Heart right ventricle (tissue), 16 donors: ENCODE data around the gene HEATR1. TPM values are rescaled to one million over a fixed set of nuclear protein-coding genes. Genes with fewer than 3 reads are reported as not detected.

Experiments
- ATAC-seq, 8 donors: fragments of 200-7000 bp; cut with Tn5 transposase; one replicate each; pipeline ENCODE4 v1.9.1; 2020; ENCODE audit warnings: mild to moderate bottlenecking in 8 of 8, moderate library complexity in 8 of 8, moderate number of reproducible peaks in 1 of 8
- DNase-seq, 2 donors: peaks; one replicate each; pipeline ENCODE4 v3.0.0-alpha.2; 2020
- H3K27ac ChIP-seq, 10 donors: fragments of 200-600 bp; sonication (generic) in 2 of 10; one replicate each; pipeline versions ENCODE4 v1.5.0 to v1.8.0; 2020 to 2022; ENCODE audit warnings: mild to moderate bottlenecking in 3 of 10
- H3K27me3 ChIP-seq, 7 donors: fragments of 200-600 bp; one replicate each; pipeline ENCODE4 v1.8.0; 2021 to 2022; ENCODE audit warnings: mild to moderate bottlenecking in 2 of 7
- H3K36me3 ChIP-seq, 9 donors: fragments of 200-600 bp; sonication (generic) in 1 of 9; one replicate each; pipeline versions ENCODE4 v1.5.0 to v1.8.0; 2020 to 2022; ENCODE audit warnings: mild to moderate bottlenecking in 2 of 9
- H3K4me1 ChIP-seq, 9 donors: fragments of 200-600 bp; sonication (generic) in 1 of 9; one replicate each; pipeline versions ENCODE4 v1.5.0 to v1.8.0; 2020 to 2022; ENCODE audit warnings: mild to moderate bottlenecking in 4 of 9
- H3K4me3 ChIP-seq, 10 donors: fragments of 200-600 bp; sonication (generic) in 2 of 10; one replicate each; pipeline versions ENCODE4 v1.5.0 to v1.8.0; 2020 to 2022; ENCODE audit warnings: mild to moderate bottlenecking in 7 of 10, moderate library complexity in 2 of 10
- H3K9me3 ChIP-seq, 11 donors: fragments of 200-600 bp in 10 of 11; sonication (generic) in 2 of 11; one replicate each; pipeline versions ENCODE4 v1.5.0 to v1.8.0; 2013 to 2022; ENCODE audit warnings: mild to moderate bottlenecking in 2 of 11, control low read depth in 1 of 11, moderate library complexity in 1 of 11
- CTCF ChIP-seq, 9 donors: fragments of 200-600 bp; sonication (generic) in 2 of 9; IDR thresholded peaks; one replicate each; pipeline versions ENCODE4 v1.5.0 to v1.8.0; 2021 to 2022; ENCODE audit warnings: antibody characterized with exemption in 9 of 9, mild to moderate bottlenecking in 5 of 9, moderate library complexity in 1 of 9
- WGBS, 2 donors: extraction: QIAGEN DNeasy Blood & Tissue Kit; methylation state at CpG; one replicate each; pipeline ENCODE4 v1.1.7; 2013; ENCODE audit warnings: inconsistent platforms in 1 of 2; 5-methylcytosine and 5-hydroxymethylcytosine counted together
- intact Hi-C, 10 donors: fragments of 100-400 bp; cut with DNase I; formaldehyde crosslinking; loops; one replicate each; pipeline versions ENCODE4 v1.11.1 to v1.14.2; 2022
- long read RNA-seq, 3 donors: library from polyadenylated mRNA; unstranded; transcript quantifications; one replicate each; pipeline ENCODE4 v2.0.0, GENCODE V29; 2020 to 2021
- polyA plus RNA-seq, 2 donors: library from polyadenylated mRNA; stranded (reverse); fragments of 200-250 nt; gene quantifications; one replicate each; pipeline ENCODE4 v1.2.3, GENCODE V29; 2013
- total RNA-seq, 10 donors: library from RNA; stranded (reverse); fragmentation: NEBNext Ultra II Directional in 3 of 10; extraction: Animal tissue kit (Norgen Biotek cat#: 25700) in 3 of 10; gene quantifications; one replicate each; pipeline versions ENCODE4 v1.2.1 to v1.2.4, GENCODE V29; 2021 to 2023
- donor health status: Arrhythmogenic right ventricular cardiomyopathy.
- donor health status: ischemic (EF 13 %, LVEDD 7.1; RV severe dilation, severe dysfunction).
- donor health status: healthy with polysubstance abuse.
- donor health status: DM: no; HTN: yes; CAD: no.
- donor health status: DM: no; HTN: no; CAD: no.
- donor health status: ischemic (EF 25% LVEDD 6.9; RV normal size, moderate dysfunction).
- donor health status: ischemic (EF 25% LVEDD 5.7; RV mildly dilated, moderate dysfunction).
- donor health status: healthy.
- donor health status: DM: yes; HTN: yes; CAD: no.
- donor health status: Ischemic cardiomyopathy.
- donor health status: ischemic (EF 35%, LVEDD 5.7; RV mildly dilated, moderate dysfunction).
- donor health status: nonischemic (EF 11% LVEDD 7.7; RV severe dilation, severe dysfunction).
- donor health status: DM: yes; HTN: yes; CAD: no.
- donor health status: PGD.
- donor health status: ischemic (EF 29% LVEDD 5.4; RV normal size, mild dysfunction).
- donor health status: nonischemic (EF 23%, LVEDD 6.1; RV moderate dilation, normal function).

Gene HEATR1, protein sequence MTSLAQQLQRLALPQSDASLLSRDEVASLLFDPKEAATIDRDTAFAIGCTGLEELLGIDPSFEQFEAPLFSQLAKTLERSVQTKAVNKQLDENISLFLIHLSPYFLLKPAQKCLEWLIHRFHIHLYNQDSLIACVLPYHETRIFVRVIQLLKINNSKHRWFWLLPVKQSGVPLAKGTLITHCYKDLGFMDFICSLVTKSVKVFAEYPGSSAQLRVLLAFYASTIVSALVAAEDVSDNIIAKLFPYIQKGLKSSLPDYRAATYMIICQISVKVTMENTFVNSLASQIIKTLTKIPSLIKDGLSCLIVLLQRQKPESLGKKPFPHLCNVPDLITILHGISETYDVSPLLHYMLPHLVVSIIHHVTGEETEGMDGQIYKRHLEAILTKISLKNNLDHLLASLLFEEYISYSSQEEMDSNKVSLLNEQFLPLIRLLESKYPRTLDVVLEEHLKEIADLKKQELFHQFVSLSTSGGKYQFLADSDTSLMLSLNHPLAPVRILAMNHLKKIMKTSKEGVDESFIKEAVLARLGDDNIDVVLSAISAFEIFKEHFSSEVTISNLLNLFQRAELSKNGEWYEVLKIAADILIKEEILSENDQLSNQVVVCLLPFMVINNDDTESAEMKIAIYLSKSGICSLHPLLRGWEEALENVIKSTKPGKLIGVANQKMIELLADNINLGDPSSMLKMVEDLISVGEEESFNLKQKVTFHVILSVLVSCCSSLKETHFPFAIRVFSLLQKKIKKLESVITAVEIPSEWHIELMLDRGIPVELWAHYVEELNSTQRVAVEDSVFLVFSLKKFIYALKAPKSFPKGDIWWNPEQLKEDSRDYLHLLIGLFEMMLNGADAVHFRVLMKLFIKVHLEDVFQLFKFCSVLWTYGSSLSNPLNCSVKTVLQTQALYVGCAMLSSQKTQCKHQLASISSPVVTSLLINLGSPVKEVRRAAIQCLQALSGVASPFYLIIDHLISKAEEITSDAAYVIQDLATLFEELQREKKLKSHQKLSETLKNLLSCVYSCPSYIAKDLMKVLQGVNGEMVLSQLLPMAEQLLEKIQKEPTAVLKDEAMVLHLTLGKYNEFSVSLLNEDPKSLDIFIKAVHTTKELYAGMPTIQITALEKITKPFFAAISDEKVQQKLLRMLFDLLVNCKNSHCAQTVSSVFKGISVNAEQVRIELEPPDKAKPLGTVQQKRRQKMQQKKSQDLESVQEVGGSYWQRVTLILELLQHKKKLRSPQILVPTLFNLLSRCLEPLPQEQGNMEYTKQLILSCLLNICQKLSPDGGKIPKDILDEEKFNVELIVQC (N-terminal part only)
- total RNA-seq: 10 to 100 TPM in 7 of 10 donors, 1 to 10 TPM in 3; 7.8 to 15.5 (median 10.8) TPM
- polyA plus RNA-seq: 1 to 10 TPM; 2.2 to 3.9 TPM
- long read RNA-seq, donor 1, full-length matches to known transcripts: 2 of 4 reads
- long read RNA-seq, donor 1, partial matches to known transcripts: 1 of 4 reads
- long read RNA-seq, donor 1, other reads (novel, unspliced or antisense): 1 of 4 reads
- long read RNA-seq, donor 2, full-length matches to known transcripts: 1 of 2 reads
- long read RNA-seq, donor 2, partial matches to known transcripts: 1 of 2 reads
- long read RNA-seq, donor 2, other reads (novel, unspliced or antisense): 0 of 2 reads
- long read RNA-seq, donor 3, full-length matches to known transcripts: 2 of 15 reads
- long read RNA-seq, donor 3, partial matches to known transcripts: 10 of 15 reads
- long read RNA-seq, donor 3, other reads (novel, unspliced or antisense): 3 of 15 reads

DNA sequence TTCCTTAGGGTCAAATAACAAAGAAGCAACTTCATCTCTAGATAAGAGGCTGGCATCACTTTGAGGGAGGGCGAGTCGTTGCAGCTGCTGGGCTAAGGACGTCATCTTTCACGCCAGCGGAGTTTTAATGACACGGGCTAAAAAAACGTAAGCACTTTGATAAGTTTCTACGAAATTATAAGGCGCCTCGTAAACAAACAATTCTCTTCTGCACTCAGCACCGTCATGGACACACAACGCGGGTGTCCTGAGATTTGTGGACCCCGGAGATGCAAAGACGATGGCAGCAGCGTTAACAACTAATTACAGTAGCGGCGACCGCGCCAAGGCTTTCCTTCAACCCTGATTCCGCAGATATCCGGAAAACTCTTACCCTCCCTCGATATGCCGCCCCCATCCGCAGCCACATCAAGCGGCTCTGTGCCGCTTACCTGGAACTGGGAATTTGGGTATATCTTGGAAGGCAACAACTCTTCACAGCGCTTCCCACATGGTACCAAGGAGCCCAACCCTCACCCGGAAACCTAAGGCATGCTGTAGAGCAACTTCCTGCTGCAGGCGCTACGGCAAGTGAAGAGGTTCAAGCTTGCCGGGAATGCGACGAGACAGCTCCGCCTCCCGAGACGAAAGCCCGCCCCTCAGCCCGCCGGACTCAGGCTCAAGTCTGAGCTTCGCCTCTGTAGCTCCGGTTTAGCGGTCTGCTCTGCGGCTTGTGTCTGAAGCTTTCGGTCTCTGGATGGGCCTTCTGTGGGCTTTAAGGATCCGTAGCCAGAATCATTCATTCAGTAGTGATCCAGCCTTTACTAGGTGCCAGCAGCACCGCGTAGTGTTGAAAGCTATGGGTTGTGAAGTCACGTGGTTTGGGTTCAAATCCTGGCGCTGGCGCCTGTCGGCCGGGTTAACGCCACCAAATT is at the start of gene HEATR1:
TSS of gene HEATR1 (minus strand) at position 526 of the 914 bp plus-strand sequence. CDS start at position 105, 421 bp downstream.
- TF ChIP-seq CTCF (IDR thresholded peaks at IDR 0.05): peak in 3 of 9 donors; percentile 12 to 16 (median 13)
- DNase-seq (peak; percentile 92 to 94), ATAC-seq (peak; percentile 94 to 99 (median 98))
- H3K4me1 ChIP-seq: peaks cover 0 to 23% (median 16%) of the 10 kb centered on the region in 9 donors
- intact Hi-C loops: loop anchor here in 5 of 10 donors (10.0 kb wide), 2 partner anchors 191 to 261 kb away; partner anchors contain the start of gene MTR (in 5 of the 5)
- H3K27ac ChIP-seq: peak within 1 kb of the TSS in 9 of 10 donors; percentile 51 to 89 (median 84)
- H3K4me3 ChIP-seq: peak within 1 kb of the TSS; percentile 55 to 88 (median 78)
- H3K9me3 ChIP-seq: no peaks in the 10 kb centered on the region
- H3K36me3 ChIP-seq: peaks cover 0 to 37% (median 3%) of the 10 kb centered on the region in 9 donors
- WGBS, 2 donors: 0 to 1% methylated on average over 54 of the region's 54 CpGs
- peaks cover 0 to 16% (median 6%) of the 10 kb centered on the region in 7 donors for H3K27me3 ChIP-seq

GRCh38 chr1:236645016-236645680 is 40.8 kb upstream of the HEATR1 start:
- ATAC-seq: no peak
- no peak for TF ChIP-seq CTCF (IDR thresholded peaks at IDR 0.05)
- 86 to 87% methylated on average over 5 of the region's 5 CpGs for WGBS, 2 donors
- Histone ChIP-seq H3K27me3 (no peaks in the 10 kb centered on the region), H3K36me3 (no peaks in the 10 kb centered on the region), H3K27ac (no peak overlapping the region), H3K9me3 (no peaks in the 10 kb centered on the region), H3K4me3 (no peak overlapping the region), H3K4me1 (no peaks in the 10 kb centered on the region)
- DNase-seq: no peak
- intact Hi-C loops: no loop called here

- no peaks in the 10 kb centered on the region for H3K27me3 ChIP-seq
- 75 to 89% methylated on average over 4 of the region's 4 CpGs for WGBS, 2 donors
- no peaks in the 10 kb centered on the region for H3K4me1 ChIP-seq
- ATAC-seq: no peak
- intact Hi-C loops: no loop called here
- H3K27ac ChIP-seq: no peak overlapping the region
- TF ChIP-seq CTCF (IDR thresholded peaks at IDR 0.05): no peak
- H3K4me3 ChIP-seq: no peak overlapping the region
- DNase-seq: no peak
- H3K36me3 ChIP-seq: no peaks in the 10 kb centered on the region
- H3K9me3 ChIP-seq: no peaks in the 10 kb centered on the region
Measured at GRCh38 chr1:236642763-236643162, 38.4 kb upstream of the HEATR1 start.
